Stimulated activated CD4-positive, alpha-beta T cell treated with anti-CD3 and anti-CD28 coated beads, Interleukin-4, amount 100 ng/mL, for 48 hours (primary cell): Measurements from ENCODE around the gene DCLK2.
"Not testable (repeated sequence)": the region's sequence is repeated elsewhere in the genome, so short reads cannot be mapped to it uniquely, and the experiment has no call there.

Experiments
- DNase-seq, 2 donors: peaks; one replicate each; pipeline ENCODE4 v3.0.0-alpha.2; 2020; ENCODE audit warnings: low read depth in 2 of 2

Gene DCLK2

DNA sequence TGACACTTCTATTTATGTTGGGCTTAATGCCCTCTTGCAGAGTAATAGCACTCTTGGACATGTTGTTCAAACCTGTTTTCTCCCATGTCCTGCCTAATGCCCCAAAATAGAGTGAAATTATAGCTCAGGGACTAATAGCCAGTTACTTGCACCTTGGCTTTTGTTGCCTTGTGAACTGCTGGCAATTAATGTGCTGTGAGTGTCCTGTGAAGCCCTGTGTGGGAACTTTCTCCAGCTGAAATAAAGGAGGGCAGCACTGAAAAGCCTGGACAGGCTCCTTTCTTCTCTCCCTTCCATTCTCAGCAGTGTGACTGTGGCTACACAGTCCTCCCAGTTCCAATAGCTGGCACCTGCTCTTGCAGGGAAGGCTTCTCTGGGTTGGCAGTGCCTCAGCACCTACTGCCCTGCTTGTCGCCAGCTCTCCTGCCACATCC, 72.4 kb downstream of the DCLK2 start:
- DNase-seq, result no peak

DNA sequence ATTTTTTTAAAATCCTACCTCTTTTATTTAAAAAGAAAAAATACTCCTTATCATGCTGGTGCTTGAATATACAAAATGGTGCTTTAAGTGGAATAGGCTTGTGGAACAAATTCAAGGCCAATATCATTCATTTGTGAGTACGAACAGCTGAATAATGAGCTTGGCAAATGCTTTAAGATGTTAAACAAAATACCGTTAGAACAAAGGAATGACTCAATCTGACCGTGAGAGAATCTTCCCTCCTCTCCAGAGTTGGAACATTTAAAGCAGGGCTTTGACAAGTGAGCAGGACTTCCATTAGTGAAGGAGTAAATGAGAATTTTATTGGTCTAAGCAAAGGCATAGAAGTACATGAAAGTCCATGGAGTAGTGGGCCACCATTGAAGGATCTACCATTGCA, 74.5 kb downstream of the DCLK2 start:
- DNase-seq, result no peak

DNA sequence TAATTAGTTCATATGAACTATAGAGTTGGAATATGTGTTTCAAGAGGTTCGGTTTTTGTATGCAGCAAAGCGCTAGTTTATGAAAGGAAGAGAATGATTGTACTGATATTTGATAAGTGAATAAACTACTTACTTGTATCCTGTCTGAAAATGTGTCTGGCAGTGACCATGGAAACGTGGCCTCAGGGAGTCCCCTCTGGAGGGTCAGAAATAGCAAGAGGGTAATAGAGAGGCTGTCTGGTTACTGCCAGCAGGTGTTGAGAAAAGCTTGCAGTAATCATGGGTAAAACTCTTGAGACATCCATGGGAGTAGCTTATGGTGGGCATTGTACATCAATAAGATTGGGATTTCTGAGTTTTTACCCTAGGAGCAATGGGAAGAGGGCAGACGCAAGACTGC, 77.1 kb downstream of the DCLK2 start:
- no peak for DNase-seq

DNA sequence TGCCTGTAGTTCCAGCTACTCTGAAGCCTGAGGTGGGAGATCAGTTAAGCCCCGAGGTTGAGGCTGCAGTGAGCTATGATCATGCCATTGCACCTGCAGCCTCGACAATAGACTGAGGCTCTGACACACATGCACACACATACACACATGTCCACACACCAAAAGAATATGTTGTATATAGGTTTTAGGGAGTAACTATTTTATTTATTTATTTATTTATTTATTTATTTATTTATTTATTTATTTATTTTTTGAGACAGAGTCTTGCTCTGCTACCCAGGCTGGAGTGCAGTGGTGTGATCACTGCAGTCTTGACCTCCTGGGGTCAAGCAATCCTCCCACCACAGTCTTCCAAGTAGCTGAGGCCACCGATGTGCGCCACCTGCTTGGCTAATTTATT, 78.3 kb downstream of the DCLK2 start:
- DNase-seq, result no peak

DNA sequence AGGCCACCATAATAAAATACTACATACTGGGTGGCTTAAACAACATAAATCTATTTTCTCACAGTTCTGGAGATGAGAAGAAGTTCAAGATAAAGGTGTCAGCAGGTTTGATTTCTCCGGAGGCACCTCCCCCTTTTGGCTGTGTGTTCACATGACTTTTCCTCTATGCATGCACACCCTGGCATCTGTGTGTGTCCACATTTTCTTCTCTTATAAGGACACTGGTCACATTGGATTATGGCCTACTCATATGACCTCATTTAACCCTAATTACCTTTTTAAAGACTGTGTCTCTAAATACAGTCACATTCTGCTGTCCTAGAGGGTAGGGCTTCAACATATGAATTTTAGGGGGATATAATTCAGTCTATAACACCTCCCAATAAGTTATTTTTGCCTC, 79.8 kb downstream of the DCLK2 start:
- no peak for DNase-seq

DNA sequence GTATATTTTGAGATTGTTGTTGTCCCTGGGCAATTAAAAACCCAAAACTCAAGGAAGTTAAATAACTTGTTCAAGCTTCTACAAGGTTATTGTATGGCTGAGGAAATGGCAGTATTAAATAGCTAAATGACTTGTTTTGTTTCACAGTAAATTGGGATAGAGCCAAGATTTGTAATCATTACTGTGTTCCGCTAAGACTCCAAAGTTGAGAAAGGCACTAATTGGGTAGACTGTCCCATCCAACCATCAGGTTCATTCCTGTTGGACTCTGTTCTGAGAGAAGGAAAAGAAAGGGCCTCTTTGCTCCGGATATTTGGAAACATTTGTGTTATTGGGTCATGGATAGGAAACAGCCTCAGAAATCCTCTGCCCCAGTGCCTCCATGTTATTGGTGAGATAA, 82.2 kb downstream of the DCLK2 start:
- no peak for DNase-seq

DNA sequence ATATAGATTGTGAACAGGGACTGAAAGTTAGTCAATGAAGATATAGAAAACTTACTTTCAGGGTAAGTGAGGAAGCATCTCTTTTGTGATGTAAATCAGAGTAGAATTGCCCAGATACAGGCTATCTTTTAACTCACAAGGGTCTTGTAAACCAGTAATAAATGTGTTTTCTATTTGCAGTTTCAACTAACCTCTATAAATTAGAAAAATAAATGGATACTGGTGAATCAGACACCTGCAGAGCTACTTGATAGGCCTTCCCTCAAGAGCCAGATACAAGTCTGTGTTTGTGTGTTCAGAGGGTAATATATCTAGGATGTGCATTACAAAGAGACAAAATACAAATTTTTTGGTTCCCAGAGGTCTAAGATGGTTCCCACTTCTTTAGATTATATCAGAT, 82.9 kb downstream of the DCLK2 start:
- no peak for DNase-seq

DNA sequence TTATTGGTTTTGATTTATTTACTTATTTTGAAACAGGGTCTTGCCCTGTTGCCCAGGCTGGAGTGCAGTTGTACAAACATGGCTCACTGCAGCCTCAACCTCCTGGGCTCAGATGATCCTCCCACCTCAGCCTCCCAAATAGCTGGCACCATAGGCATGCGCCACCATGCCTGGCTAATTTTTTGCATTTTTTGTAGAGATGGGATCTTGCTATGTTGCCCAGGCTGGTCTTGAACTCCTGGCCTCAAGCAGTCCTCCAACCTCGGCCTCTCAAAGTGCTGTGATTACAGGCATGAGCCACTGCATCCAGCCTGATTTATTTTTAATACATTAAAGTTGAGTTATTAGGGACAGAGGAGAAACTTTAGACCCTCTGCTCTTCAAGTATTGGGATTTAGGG, 83.8 kb downstream of the DCLK2 start:
- DNase-seq, result not testable (repeated sequence)

DNA sequence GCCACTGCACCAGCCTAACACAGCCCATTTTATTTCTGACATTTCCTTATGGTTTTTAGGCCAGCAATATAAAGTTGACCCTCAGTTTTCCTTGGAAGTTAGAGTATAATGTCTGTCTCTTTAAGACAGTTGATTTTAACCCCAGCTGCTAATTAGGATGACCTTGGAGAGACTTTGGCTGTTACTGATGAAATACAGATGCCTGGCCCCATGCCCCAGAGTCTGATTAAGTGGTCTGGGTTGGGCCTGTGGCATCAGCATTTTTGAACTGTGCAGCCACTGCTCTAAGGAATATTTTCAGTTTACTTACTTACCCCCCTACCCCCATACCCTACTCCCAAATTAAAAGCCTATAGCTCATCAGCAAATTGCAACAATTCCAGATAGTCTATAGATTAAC, 85.8 kb downstream of the DCLK2 start:
- DNase-seq, result no peak

DNA sequence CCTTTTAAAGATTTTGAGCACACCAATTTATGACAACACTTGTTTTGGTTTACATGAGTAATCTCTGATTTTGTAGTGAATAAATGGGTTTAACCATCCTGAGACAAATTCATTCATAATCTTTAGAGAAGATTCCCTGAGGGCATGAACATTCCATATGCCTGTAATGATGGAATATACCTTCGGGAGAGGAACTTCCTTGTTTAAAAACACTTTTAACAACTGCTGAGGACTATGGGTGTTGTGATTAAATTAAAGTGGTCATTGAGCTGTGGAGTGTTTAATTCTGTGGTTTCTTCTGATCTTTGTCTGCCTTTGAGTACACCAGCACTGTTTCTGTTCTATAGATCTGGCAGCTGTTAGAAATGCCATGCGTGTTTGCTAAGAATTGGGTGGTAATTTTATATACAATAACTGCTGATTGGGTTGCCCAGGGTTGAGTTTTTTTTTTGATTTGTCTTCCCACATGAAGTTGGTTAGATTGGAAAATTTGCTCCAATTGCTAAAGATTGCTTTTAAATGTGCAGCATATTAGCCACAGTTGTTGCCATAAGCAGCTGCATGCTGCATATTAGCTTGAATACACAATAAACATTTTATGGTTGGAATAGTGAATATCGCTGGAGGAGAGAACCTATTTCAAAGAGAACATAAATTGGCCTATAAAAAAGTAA, 86.8 kb downstream of the DCLK2 start:
- DNase-seq, result no peak

DNA sequence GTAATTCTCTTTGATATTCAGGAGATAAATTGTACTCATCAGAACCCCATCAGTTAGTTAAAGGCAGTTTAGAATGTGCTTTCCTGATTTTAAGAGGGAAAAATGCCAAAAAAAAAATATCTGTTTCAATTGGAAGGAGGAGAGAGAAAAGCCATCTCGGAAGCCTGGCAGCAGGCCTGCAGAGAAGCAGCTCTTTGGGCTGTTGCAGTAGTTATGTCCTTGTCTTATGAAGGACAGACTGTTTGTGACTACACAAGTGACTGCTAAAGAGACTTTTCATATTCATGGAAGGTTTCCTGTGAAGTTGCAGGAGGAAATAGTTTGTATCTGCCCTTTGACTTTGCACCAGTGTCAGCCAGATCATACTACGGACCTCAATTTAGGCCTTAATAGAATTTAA, 88.8 kb downstream of the DCLK2 start:
- DNase-seq, result no peak

DNA sequence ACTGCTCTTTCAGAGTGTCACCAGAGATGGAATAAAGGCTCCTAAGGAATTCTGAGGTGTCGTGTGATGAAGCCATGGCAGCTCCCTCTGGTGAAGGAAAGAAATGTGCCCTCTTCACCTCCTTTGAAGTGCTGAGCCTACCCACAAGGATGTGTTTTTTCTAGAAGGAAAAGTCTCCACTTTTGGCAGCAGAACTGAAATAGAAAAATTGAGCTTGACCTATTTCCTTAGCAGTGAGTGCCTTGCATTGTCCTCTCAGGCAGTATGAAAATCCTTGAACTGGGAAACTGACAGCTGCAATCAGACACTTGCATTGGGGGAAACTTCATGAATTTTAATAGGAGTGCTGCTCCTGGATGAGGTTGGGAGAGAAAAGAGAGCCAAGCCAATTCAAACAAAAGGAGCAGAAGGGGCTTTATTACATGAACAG, 95.2 kb downstream of the DCLK2 start:
- no peak for DNase-seq

DNA sequence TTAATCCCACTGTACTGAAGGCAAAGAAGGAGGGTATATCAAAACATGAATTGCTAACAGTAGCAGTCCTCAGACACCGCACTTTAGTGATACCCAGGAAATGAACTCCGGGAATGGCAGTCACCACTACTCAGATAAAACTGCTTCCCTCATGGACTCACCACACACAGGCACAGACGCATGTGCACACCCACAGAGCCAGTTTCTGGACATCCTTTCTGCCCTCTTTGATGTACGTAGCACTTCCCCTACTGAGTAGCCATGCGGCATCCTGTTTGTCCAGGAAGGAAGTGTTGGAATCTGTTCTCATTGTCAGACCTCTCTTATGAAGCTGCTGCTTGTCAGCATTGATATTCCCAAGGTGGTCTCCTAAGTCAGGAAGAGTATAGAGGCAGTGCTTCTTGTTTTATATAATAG, 95.7 kb downstream of the DCLK2 start:
- DNase-seq, result no peak

DNA sequence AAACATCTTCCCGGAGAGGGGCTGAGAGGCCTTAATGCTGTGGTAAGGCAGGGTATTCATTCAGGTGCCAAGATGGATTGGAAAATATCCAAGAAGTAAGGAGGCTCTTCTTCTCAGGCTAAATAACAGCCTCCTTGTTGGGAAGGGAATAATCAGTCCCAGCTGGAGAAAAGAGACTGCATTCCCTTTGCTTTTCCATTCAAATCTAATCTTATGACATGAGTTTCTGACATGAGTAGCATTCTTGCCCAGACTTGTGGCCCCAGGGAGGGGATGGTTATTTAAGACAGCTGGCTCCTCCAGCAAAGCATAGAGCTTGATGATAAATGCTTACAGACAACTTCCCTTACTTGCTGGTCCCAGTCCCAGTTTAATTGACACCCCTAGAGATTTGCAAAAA, 98.3 kb downstream of the DCLK2 start:
- no peak for DNase-seq

DNA sequence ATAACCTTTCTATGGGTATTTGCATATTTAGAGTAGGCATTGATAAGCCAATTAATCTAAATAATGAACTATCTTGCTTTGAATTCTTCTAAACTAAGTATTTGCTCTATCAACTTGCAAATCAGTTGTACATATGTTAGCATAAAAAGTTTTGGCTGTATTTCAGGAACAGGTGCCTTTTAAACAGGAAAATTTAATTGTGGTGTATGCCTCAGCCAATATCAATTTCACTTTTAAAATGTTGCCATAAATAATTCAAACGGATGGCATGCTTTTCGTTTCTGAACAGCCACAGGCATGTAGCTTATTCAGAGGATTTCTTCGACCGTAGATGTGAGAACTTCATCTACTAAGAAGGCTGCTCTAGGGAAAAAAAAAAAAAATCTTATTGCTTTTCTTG, 99.9 kb downstream of the DCLK2 start:
- DNase-seq, result no peak

DNA sequence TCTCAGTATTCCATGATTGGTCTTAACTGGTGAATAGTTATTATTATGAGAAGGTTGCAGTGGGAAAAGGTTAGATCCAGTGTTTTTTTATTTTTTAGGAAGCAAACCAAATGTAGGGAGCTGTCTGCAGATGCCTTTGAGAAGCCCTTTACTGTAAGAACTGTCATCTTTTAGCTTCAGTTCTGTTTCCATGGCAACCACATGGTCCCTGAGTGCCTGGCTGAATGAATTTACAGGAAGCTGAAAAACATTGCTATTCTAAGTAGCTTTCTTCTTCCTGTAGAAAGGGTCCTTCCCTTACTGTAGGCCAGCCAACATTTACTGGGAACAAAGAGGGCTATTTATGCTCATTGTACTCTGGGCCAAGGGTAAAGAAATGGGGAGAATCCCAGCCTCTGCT, 103.3 kb downstream of the DCLK2 start:
- DNase-seq, result no peak

DNA sequence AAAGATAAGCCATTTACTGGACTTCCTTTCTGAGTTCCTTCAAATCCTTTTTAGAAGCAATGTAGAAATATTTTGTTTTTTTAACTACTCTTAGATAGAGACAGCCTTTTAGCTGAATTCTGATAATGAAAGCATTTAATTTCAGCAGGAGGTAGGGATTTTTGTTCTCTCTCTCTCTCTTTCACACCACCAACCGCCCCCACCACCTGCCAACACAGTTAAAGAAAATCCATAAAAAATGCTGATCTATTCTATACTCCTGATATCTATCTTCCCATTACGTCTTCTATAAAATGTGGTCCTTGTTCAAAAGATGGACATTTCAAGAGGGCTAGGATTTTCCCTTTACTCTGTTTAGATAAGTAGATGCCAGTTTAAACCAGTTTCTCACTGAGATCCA, 104.5 kb downstream of the DCLK2 start:
- DNase-seq, result no peak

DNA sequence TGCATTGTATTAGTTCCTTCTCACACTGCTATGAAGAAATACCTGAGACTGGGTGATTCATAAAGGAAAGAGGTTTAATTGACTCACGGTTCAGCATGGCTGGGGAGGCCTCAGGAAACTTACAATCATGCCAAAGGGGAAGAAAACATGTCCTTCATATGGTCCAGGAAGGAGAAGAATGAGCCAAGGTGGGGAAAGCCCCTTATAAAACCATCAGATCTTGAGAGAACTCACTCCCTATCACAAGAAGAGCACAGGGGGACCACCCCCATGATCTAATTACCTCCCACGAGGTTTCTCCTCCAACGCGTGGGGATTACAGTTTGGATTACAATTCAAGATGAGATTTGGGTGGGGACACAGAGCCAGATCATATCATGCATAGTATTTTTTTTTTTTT, 106.8 kb downstream of the DCLK2 start:
- DNase-seq, result not testable (repeated sequence)

DNA sequence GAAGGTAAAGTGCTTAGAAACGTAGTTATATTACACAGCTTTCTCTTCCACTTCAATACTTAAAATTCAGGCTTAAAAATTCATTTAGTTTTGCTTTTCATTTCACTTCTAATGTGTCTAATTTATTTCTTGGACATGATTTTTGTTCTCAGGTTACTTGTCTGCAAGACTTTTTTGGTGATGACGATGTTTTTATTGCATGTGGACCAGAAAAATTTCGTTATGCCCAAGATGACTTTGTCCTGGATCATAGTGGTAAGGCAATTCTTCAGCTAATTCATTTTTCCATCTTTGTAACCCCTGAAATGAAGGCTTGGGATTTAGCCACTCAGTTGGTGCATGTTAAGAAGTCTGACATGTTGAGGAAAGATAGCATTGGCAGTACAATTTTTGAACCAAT, 114.7 kb downstream of the DCLK2 start:
- DNase-seq, result no peak

DNA sequence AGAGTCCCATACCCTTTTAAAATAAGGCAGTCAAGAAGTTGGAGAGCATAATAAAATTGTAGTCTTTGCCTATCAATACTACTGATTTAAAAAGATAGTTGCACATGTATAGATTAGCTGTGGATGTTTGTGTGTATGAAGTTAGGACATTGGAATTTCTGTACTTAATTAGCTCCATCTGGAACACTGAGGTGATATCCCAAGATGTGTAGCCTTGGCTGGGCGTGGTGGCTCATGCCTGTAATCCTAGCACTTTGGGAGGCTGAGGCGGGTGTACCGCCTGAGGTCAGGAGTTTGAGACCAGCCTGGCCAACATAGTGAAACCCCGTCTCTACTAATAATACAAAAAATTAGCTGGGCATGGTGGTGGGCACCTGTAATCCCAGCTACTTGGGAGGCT, 119.0 kb downstream of the DCLK2 start:
- DNase-seq, result not testable (repeated sequence)

DNA sequence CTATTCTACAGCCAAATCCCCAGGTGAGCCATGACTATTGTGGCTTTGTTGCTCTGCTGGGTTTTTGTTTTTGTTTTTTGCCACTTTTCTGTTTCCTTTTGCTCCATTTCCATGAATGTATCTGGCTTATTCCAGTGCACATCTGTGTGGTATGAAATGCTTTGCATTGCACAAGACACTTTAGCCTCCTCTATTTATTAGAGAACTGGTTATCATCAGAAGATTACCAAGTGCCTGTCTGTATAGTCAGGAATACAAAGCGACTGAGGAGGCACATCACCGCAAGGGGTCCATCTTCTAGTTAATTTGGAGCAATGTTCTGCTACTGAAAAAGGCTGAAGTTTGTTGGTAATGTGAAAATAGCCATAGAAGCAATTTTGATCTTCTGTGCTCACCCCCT, 120.8 kb downstream of the DCLK2 start:
- no peak for DNase-seq

DNA sequence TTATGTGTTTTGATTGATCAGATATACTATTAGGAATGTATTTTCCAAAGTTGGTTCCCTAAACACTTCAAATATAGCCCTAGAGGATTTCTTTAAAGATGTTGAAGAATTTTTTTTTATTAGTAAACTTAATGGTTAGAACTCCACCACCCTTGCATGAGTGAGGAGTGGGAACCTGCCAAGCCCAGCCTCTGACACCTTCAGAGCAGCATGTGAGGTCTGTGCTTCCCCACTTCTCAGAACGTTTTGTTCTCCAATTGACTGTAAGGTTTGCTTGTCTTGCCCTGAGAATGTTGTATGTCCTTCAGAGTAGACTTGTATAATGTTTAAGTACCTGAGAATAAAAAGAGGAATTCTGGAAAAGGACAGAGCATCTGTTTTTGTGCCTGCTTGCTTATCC, 126.8 kb downstream of the DCLK2 start:
- DNase-seq, result no peak

DNA sequence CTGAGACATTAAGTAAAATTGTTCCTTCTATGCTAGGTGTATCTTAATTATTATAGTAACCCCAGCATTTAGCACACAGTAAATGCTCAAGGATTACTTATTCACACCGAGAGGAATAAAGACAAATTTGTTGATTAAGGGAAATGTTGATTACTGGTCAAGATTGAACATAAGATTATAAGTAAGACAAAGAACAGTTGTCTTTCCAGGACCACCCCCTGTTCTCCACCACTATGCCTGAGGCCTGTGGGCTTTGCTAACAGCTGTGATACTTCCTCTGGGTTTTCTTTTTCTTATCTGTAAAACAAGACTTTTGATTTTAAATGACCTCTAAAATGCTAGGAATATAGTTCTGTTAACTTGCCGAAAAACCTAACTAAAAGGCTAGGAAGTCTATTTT, 128.0 kb downstream of the DCLK2 start:
- DNase-seq, result no peak

DNA sequence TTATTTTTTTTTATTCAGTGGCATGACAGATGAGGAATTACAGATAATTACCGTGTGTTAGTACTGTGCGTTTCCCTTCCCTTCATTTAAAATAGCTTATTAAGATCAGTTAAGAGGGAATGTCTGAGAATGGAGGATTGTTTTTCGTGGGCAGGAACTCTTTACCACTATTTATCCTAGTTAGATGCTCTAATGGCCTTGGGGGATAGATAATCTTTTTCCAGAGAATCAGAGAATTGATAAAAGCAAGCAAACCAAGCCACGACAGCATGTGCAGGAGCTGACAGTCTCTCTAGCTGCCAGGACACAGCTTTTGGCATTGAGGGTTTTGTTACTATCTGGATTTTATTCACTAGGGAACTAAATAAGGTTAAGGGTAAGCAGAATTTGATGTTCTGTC, 128.7 kb downstream of the DCLK2 start:
- no peak for DNase-seq
